Skin of body (tissue), 3 donors: Measurements from ENCODE around the gene FLCN. TPM values are rescaled to one million over a fixed set of nuclear protein-coding genes. Genes with fewer than 3 reads are reported as not detected.

Experiments
- DNase-seq: peaks from one replicate; lab custom pipeline; 2025; lab: John Stamatoyannopoulos, UW
- small RNA-seq: library from RNA; depleted of rRNA; stranded (forward); fragments of <200 nt; gene quantifications from one replicate; pipeline ENCODE3, GENCODE V24; 2014; ENCODE audit warnings: low replicate concordance
- total RNA-seq: library from RNA; depleted of rRNA; stranded (reverse); fragments of >200 nt; gene quantifications from one replicate; pipeline ENCODE4 v1.2.3, GENCODE V29; 2014

FLCN gene
- total RNA-seq, 1 donor from 2014 or later = 58.5 TPM

DNA sequence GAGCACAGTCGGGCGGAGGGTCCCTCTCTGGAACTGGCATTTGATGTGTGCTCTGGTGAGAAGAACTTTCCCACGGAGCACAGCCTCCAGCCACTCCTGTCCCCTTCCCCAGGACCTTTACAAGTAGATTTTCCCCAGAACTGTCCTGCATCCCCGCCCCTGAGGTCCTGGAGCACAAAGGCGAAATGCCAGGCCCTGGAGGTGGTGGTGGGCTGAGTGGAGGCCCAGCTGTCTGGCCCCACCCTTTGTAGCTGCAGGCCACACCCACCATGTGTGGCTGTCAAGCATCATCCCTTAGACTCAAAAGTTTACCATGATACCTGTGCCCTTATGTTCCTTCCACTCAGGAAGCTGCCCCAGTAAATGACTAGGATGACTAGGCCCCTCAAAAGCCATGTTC, 68.6 kb downstream of the FLCN start:
- no peak for DNase-seq

DNA sequence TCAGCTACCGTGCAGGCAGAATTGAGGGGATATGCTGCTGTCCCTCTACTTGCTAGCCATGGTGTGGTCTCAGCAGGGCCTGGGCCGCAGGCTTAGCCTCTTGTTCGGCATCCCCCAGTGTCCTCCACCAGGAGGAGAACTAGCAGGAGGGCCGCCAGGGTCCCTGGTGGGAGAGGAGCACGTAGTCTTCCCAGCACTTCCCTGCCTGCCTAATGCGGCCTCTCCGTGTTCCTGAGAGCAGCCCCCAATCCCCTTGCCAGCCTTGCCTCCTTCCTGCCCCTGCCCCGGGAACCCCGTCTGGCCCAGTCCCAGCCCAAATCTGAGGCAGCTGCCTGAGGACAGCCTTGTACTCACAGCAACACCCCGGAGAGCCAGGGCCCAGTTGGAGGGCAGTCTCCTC, 69.0 kb downstream of the FLCN start:
- no peak for DNase-seq

DNA sequence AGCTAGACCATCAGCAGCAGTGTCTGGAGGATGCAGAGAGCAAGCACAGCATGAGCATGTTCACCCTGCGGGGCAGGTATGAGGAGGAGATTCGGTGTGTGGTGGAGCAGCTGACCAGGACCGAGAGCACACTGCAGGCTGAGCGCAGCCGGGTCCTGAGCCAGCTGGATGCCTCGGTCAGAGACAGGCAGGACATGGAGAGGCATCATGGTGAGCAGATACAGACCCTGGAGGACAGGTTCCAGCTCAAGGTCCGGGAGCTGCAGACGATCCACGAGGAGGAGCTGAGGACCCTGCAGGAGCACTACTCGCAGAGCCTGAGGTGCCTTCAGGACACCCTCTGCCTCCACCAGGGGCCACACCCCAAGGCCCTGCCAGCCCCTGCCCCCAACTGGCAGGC, 69.6 kb downstream of the FLCN start:
- DNase-seq = no peak

DNA sequence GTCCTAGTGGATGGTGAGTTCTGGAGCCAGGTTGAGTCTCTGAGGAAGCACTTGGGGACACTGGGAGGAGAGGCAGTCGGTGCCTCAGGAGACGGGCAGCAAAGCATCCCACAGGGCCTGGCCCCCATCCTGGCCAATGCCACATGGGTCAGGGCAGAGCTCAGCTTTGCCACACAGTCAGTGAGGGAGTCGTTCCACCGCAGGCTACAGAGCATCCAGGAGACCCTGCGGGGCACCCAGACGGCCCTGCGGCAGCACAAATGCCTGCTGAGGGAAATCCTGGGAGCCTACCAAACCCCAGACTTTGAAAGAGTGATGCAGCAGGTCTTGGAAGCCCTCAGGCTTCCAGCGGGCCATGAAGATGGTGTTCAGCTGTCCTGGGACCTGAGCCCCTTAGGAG, 70.5 kb downstream of the FLCN start:
- no peak for DNase-seq

DNA sequence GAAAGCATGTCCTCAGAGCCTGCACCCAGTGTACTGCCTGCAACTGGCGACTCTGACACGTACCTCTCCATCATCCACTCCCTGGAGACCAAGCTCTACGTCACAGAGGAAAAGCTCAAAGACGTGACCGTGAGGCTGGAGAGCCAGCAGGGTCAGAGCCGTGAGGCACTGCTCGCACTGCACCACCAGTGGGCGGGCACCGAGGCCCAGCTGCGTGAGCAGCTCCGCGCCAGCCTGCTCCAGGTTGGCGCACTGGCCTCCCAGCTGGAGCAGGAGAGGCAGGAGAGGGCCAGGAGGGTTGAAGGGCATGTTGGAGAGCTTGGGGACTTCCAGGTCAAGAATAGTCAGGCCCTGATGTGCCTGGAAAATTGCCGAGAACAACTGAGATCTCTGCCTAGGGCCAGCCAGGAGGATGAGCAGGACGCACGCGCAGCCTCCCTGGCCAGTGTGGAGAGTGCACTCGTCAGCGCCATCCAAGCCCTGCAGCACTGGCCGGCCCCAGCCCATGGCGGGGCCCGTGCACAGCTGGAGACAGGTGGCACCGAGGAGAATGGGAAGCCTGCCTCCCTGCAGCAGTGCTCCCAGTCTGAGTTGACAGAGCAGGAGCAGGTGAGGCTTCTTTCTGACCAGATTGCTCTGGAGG, 71.2 kb downstream of the FLCN start:
- no peak for DNase-seq

DNA sequence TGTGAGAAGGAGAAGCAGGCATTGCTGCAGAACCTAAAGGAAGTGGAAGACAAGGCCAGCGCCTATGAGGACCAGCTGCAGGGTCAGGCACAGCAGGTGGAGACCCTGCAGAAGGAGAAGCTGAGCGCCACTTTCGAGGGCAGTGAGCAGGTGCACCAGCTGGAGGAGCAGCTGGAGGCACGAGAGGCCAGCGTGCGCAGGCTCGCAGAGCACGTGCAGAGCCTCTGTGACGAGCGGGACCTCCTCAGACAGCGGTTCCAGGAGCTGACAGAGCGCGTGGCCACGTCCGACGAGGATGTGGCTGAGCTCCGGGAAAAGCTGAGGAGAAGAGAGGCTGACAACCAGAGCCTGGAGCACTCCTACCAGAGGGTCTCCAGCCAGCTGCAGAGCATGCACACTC, 72.3 kb downstream of the FLCN start:
- DNase-seq = no peak

DNA sequence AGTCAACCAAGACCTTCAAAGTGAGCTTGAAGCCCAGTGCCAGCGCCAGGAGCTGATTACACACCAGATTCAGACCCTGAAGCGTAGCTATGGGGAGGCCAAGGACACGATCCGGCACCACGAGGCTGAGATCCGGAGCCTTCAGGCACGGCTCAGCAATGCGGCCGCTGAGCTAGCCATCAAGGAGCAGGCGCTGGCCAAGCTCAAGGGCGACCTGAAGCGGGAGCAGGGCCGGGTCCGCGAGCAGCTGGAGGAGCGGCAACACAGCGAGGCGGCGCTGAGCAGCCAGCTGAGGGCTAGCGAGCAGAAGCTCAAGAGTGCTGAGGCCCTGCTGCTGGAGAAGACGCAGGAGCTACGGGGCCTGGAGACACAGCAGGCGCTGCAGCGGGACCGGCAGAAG, 72.8 kb downstream of the FLCN start:
- no peak for DNase-seq

Small RNA genes within 50 kb of the gene (small RNA-seq; reads per million reads assigned to genes)
- not detected for gene RNU6-767P

Other genes starting within 250 kb of the FLCN start
- 103 TPM for gene MPRIP, start 194.7 kb downstream of the FLCN start, total RNA-seq
- 5.2 TPM for gene PLD6, start 30.8 kb downstream of the FLCN start, total RNA-seq
- gene COPS3, start 44.1 kb upstream of the FLCN start, total RNA-seq = 58.9 TPM
- gene NT5M, start 66.2 kb upstream of the FLCN start, total RNA-seq = 0.99 TPM
- 12.2 TPM for gene MED9, start 239.8 kb upstream of the FLCN start, total RNA-seq